NCI-H510A (cell line): ENCODE results near the gene AIDA.
"Not testable (repeated sequence)": the region's sequence is repeated elsewhere in the genome, so short reads cannot be mapped to it uniquely, and the experiment has no call there.

Experiments used
- DNase-seq: peaks from one replicate; lab custom pipeline; 2025; lab: John Stamatoyannopoulos, UW

The AIDA gene

GRCh38 chr1:222713091-222713961 lies 1.0 kb upstream of the AIDA start:
- peak; percentile 93 for DNase-seq

- DNase-seq, result peak; percentile 9
These were observed 705 bp downstream of the AIDA start for GRCh38 chr1:222711319-222712252.

- DNase-seq, result no peak
These were observed 2.6 kb downstream of the AIDA start for GRCh38 chr1:222709700-222710153.

GRCh38 chr1:222706815-222707214 lies 5.5 kb downstream of the AIDA start:
- DNase-seq, result no peak

- no peak for DNase-seq
These were observed 8.0 kb downstream of the AIDA start for GRCh38 chr1:222704260-222704659.

GRCh38 chr1:222702210-222702609 lies 10.1 kb downstream of the AIDA start:
- no peak for DNase-seq

- no peak for DNase-seq
These were observed 14.5 kb downstream of the AIDA start for GRCh38 chr1:222697826-222698225.

- DNase-seq, result no peak
These were observed 15.1 kb downstream of the AIDA start for GRCh38 chr1:222697203-222697602.

GRCh38 chr1:222696741-222697140 lies 15.6 kb downstream of the AIDA start:
- no peak for DNase-seq

- no peak for DNase-seq
These were observed 17.4 kb downstream of the AIDA start for GRCh38 chr1:222694927-222695326.

GRCh38 chr1:222691016-222691415 lies 21.3 kb downstream of the AIDA start:
- no peak for DNase-seq

- DNase-seq, result no peak
These were observed 32.2 kb downstream of the AIDA start for GRCh38 chr1:222680080-222680479.

- DNase-seq, result no peak
These were observed 42.2 kb downstream of the AIDA start for GRCh38 chr1:222670110-222670509.

GRCh38 chr1:222669107-222669506 lies 43.2 kb downstream of the AIDA start:
- DNase-seq, result not testable (repeated sequence)

GRCh38 chr1:222668184-222668583 lies 44.1 kb downstream of the AIDA start:
- DNase-seq, result not testable (repeated sequence)

GRCh38 chr1:222665964-222666363 lies 46.3 kb downstream of the AIDA start:
- DNase-seq, result no peak

- DNase-seq, result no peak
These were observed 48.8 kb downstream of the AIDA start for GRCh38 chr1:222663431-222663934.

GRCh38 chr1:222657899-222658298 lies 54.4 kb downstream of the AIDA start:
- DNase-seq, result no peak

- DNase-seq, result no peak
These were observed 55.7 kb downstream of the AIDA start for GRCh38 chr1:222656391-222657155.

- DNase-seq, result no peak
These were observed 57.4 kb downstream of the AIDA start for GRCh38 chr1:222654849-222655248.

GRCh38 chr1:222653178-222653827 lies 59.0 kb downstream of the AIDA start:
- no peak for DNase-seq
